ENCODE measurements around the gene GABBR2. TPM values are rescaled to one million over a fixed set of nuclear protein-coding genes. Genes with fewer than 3 reads are reported as not detected.

Gene GABBR2
- total and polyA plus RNA-seq, 2 experiments from 2014 or later, result 0.89 to 1.3 TPM

DNA sequence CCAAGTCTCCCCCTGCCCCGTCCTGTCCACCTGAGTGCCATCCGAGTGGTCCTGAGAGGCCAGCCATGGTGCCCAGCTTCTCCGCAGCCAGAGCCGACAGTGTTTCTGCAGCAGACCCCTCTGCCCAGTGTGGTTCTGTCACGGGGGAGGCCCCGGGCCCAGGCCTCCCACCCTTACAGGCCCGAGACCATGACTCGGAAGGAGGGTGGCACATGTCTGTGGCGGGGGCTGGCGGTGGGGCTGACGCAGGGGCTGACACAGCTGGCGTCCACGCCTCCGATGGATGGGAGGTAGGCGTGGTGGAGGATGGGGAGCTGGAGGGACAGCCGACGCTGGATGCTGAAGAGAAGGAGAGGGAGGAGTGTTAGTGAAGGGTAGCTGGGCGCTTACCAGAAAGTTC lies 418.3 kb downstream of the GABBR2 start:
- H4K20me1 ChIP-seq (replicated peaks; ENCODE audit: insufficient read depth), result no peaks in the 10 kb centered on the region
- H3K4me3 ChIP-seq, result no peak overlapping the region
- DNase-seq (ENCODE audit: low spot score), result no peak
- peaks cover 4% of the 10 kb centered on the region for H3K27me3 Mint-ChIP-seq (ENCODE audit: insufficient read depth, low read depth, poor library complexity)
- TF ChIP-seq, protein P1, sequence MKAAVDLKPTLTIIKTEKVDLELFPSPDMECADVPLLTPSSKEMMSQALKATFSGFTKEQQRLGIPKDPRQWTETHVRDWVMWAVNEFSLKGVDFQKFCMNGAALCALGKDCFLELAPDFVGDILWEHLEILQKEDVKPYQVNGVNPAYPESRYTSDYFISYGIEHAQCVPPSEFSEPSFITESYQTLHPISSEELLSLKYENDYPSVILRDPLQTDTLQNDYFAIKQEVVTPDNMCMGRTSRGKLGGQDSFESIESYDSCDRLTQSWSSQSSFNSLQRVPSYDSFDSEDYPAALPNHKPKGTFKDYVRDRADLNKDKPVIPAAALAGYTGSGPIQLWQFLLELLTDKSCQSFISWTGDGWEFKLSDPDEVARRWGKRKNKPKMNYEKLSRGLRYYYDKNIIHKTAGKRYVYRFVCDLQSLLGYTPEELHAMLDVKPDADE (IDR thresholded peaks at IDR 0.05), result no peak
- no peak for TF ChIP-seq EZH2 (IDR thresholded peaks at IDR 0.05; ENCODE audit: low read depth, unreplicated experiment)
- TF ChIP-seq ZNF114 (CRISPR knock-in tag; IDR thresholded peaks at IDR 0.05), result no peak
- TF ChIP-seq, protein P2, sequence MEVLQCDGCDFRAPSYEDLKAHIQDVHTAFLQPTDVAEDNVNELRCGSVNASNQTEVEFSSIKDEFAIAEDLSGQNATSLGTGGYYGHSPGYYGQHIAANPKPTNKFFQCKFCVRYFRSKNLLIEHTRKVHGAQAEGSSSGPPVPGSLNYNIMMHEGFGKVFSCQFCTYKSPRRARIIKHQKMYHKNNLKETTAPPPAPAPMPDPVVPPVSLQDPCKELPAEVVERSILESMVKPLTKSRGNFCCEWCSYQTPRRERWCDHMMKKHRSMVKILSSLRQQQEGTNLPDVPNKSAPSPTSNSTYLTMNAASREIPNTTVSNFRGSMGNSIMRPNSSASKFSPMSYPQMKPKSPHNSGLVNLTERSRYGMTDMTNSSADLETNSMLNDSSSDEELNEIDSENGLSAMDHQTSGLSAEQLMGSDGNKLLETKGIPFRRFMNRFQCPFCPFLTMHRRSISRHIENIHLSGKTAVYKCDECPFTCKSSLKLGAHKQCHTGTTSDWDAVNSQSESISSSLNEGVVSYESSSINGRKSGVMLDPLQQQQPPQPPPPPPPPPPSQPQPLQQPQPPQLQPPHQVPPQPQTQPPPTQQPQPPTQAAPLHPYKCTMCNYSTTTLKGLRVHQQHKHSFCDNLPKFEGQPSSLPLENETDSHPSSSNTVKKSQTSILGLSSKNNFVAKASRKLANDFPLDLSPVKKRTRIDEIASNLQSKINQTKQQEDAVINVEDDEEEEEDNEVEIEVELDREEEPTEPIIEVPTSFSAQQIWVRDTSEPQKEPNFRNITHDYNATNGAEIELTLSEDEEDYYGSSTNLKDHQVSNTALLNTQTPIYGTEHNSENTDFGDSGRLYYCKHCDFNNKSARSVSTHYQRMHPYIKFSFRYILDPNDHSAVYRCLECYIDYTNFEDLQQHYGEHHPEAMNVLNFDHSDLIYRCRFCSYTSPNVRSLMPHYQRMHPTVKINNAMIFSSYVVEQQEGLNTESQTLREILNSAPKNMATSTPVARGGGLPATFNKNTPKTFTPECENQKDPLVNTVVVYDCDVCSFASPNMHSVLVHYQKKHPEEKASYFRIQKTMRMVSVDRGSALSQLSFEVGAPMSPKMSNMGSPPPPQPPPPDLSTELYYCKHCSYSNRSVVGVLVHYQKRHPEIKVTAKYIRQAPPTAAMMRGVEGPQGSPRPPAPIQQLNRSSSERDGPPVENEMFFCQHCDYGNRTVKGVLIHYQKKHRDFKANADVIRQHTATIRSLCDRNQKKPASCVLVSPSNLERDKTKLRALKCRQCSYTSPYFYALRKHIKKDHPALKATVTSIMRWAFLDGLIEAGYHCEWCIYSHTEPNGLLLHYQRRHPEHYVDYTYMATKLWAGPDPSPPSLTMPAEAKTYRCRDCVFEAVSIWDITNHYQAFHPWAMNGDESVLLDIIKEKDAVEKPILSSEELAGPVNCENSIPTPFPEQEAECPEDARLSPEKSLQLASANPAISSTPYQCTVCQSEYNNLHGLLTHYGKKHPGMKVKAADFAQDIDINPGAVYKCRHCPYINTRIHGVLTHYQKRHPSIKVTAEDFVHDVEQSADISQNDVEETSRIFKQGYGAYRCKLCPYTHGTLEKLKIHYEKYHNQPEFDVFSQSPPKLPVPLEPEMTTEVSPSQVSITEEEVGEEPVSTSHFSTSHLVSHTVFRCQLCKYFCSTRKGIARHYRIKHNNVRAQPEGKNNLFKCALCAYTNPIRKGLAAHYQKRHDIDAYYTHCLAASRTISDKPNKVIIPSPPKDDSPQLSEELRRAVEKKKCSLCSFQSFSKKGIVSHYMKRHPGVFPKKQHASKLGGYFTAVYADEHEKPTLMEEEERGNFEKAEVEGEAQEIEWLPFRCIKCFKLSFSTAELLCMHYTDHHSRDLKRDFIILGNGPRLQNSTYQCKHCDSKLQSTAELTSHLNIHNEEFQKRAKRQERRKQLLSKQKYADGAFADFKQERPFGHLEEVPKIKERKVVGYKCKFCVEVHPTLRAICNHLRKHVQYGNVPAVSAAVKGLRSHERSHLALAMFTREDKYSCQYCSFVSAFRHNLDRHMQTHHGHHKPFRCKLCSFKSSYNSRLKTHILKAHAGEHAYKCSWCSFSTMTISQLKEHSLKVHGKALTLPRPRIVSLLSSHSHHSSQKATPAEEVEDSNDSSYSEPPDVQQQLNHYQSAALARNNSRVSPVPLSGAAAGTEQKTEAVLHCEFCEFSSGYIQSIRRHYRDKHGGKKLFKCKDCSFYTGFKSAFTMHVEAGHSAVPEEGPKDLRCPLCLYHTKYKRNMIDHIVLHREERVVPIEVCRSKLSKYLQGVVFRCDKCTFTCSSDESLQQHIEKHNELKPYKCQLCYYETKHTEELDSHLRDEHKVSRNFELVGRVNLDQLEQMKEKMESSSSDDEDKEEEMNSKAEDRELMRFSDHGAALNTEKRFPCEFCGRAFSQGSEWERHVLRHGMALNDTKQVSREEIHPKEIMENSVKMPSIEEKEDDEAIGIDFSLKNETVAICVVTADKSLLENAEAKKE (CRISPR knock-in tag; IDR thresholded peaks at IDR 0.05), result no peak
- no peak for TF ChIP-seq JUNB (IDR thresholded peaks at IDR 0.05; ENCODE audit: unreplicated experiment)
- TF ChIP-seq, protein P3, sequence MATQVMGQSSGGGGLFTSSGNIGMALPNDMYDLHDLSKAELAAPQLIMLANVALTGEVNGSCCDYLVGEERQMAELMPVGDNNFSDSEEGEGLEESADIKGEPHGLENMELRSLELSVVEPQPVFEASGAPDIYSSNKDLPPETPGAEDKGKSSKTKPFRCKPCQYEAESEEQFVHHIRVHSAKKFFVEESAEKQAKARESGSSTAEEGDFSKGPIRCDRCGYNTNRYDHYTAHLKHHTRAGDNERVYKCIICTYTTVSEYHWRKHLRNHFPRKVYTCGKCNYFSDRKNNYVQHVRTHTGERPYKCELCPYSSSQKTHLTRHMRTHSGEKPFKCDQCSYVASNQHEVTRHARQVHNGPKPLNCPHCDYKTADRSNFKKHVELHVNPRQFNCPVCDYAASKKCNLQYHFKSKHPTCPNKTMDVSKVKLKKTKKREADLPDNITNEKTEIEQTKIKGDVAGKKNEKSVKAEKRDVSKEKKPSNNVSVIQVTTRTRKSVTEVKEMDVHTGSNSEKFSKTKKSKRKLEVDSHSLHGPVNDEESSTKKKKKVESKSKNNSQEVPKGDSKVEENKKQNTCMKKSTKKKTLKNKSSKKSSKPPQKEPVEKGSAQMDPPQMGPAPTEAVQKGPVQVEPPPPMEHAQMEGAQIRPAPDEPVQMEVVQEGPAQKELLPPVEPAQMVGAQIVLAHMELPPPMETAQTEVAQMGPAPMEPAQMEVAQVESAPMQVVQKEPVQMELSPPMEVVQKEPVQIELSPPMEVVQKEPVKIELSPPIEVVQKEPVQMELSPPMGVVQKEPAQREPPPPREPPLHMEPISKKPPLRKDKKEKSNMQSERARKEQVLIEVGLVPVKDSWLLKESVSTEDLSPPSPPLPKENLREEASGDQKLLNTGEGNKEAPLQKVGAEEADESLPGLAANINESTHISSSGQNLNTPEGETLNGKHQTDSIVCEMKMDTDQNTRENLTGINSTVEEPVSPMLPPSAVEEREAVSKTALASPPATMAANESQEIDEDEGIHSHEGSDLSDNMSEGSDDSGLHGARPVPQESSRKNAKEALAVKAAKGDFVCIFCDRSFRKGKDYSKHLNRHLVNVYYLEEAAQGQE (IDR thresholded peaks at IDR 0.05; ENCODE audit: unreplicated experiment), result no peak
- TF ChIP-seq POLR2AphosphoS5 (IDR thresholded peaks at IDR 0.05; ENCODE audit: low read depth), result no peak
- no peak for TF ChIP-seq EZH2phosphoT487 (IDR thresholded peaks at IDR 0.05; ENCODE audit: unreplicated experiment)
- TF ChIP-seq STAT1 (IDR thresholded peaks at IDR 0.05; ENCODE audit: unreplicated experiment), result no peak
- no peak for TF ChIP-seq NANOG (IDR thresholded peaks at IDR 0.05; ENCODE audit: borderline replicate concordance)
- H3K4me1 ChIP-seq (ENCODE audit: insufficient read depth), result no peaks in the 10 kb centered on the region
- no peaks in the 10 kb centered on the region for H3K36me3 ChIP-seq (ENCODE audit: insufficient read depth)
- no peaks in the 10 kb centered on the region for H3K27me3 ChIP-seq (ENCODE audit: insufficient read depth)
- H3K79me2 ChIP-seq (replicated peaks; ENCODE audit: insufficient read depth), result no peaks in the 10 kb centered on the region
- H3K4me1 Mint-ChIP-seq, result no peaks in the 10 kb centered on the region; the same call in 1 of the 3 replicates
- H3K9me3 Mint-ChIP-seq, result no peaks in the 10 kb centered on the region
- no peak overlapping the region for H3K4me2 ChIP-seq
- no peak overlapping the region for H3K27ac Mint-ChIP-seq
- no peak overlapping the region for H3K4me3 Mint-ChIP-seq
- H3F3A ChIP-seq (replicated peaks; ENCODE audit: low read depth), result no peaks in the 10 kb centered on the region
- no peak for ATAC-seq
- no peaks in the 10 kb centered on the region for H3K36me3 Mint-ChIP-seq (ENCODE audit: low read depth)
- H3K27ac ChIP-seq (ENCODE audit: low read depth), result no peak overlapping the region
- no peak overlapping the region for H2AFZ ChIP-seq
- no peaks in the 10 kb centered on the region for H3K9me2 ChIP-seq (ENCODE audit: insufficient read depth)

Data from GM23338 (cell line).